GM12892 (cell line): ENCODE data around the gene STAT5A.

ENCODE experiments used
- POLR2AphosphoS5 ChIP-seq: IDR thresholded peaks from 2 replicates; pipeline ENCODE4 v1.6.1; 2011; ENCODE audit warnings: low read depth, low read length, control low read depth
- TAF1 ChIP-seq: IDR thresholded peaks from 2 replicates; pipeline ENCODE4 v1.6.1; 2011; ENCODE audit warnings: low read depth, mild to moderate bottlenecking, control low read depth, low read length, borderline replicate concordance

DNA sequence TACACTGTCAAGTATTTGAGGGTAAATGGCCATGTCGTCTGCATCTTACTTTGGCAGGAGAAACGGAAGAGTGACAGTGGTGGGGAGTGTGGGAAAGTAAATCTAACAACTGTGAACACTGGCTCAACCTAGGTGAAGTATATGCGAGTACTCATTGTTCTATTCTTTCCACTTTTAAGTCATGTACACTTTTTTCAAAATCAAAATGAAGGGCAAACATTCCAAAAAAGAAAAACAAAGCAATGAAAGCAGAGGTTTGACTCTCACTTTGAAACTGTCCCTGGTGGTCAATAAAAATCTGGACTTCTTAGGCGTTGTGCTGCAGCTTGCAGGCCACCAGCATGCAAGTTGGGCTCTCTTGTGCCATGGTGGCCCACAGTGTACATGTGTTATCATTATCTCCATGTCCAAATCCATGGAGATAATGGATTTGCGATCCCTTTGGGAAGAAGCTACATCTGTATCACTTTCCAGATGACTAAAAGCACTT, 44.8 kb upstream of the STAT5A start:
- TF ChIP-seq POLR2AphosphoS5 (no peak), TAF1 (no peak)
